ENCODE measurements around the gene EIF1AY.
"Not testable (repeated sequence)": the region's sequence is repeated elsewhere in the genome, so short reads cannot be mapped to it uniquely, and the experiment has no call there.

The EIF1AY gene

GRCh38 chrY:20575531-20576121, at the start of gene EIF1AY:
EIF1AY (plus strand) TSS chrY:20575776; CDS start chrY:20575872, 96 bp downstream.
- DNase-seq (ENCODE audit: low read depth in 2 of 2): peak in 1 of 2 donors; percentile 74

GRCh38 chrY:20528435-20528834, 47.1 kb upstream of the EIF1AY start:
- DNase-seq (ENCODE audit: low read depth in 2 of 2): no peak

- no peak for DNase-seq (ENCODE audit: low read depth in 2 of 2)
Measured at GRCh38 chrY:20538186-20538585, 37.4 kb upstream of the EIF1AY start.

GRCh38 chrY:20538933-20539332, 36.6 kb upstream of the EIF1AY start:
- no peak for DNase-seq (ENCODE audit: low read depth in 2 of 2)

- no peak for DNase-seq (ENCODE audit: low read depth in 2 of 2)
Measured at GRCh38 chrY:20544451-20544960, 31.1 kb upstream of the EIF1AY start.

- DNase-seq (ENCODE audit: low read depth in 2 of 2): no peak
Measured at GRCh38 chrY:20546071-20546470, 29.5 kb upstream of the EIF1AY start.

GRCh38 chrY:20549289-20549688, 26.3 kb upstream of the EIF1AY start:
- no peak for DNase-seq (ENCODE audit: low read depth in 2 of 2)

GRCh38 chrY:20551840-20552239, 23.7 kb upstream of the EIF1AY start:
- DNase-seq (ENCODE audit: low read depth in 2 of 2): no peak

GRCh38 chrY:20552764-20553323, 22.7 kb upstream of the EIF1AY start:
- not testable (repeated sequence) for DNase-seq (ENCODE audit: low read depth in 2 of 2)

- DNase-seq (ENCODE audit: low read depth in 2 of 2): no peak
Measured at GRCh38 chrY:20555820-20556219, 19.8 kb upstream of the EIF1AY start.

GRCh38 chrY:20558677-20559076, 16.9 kb upstream of the EIF1AY start:
- DNase-seq (ENCODE audit: low read depth in 2 of 2): no peak

GRCh38 chrY:20559873-20560512, 15.6 kb upstream of the EIF1AY start:
- DNase-seq (ENCODE audit: low read depth in 2 of 2): no peak

- DNase-seq (ENCODE audit: low read depth in 2 of 2): no peak
Measured at GRCh38 chrY:20571306-20571705, 4.3 kb upstream of the EIF1AY start.

GRCh38 chrY:20576506-20576905, 930 bp downstream of the EIF1AY start:
- no peak for DNase-seq (ENCODE audit: low read depth in 2 of 2)

- DNase-seq (ENCODE audit: low read depth in 2 of 2): no peak
Measured at GRCh38 chrY:20578206-20578605, 2.6 kb downstream of the EIF1AY start.

GRCh38 chrY:20581687-20582086, 6.1 kb downstream of the EIF1AY start:
- DNase-seq (ENCODE audit: low read depth in 2 of 2): no peak

- DNase-seq (ENCODE audit: low read depth in 2 of 2): no peak
Measured at GRCh38 chrY:20586161-20586560, 10.6 kb downstream of the EIF1AY start.
